Measurements from ENCODE around the gene RASSF7.

- no peak for TF ChIP-seq CTCF (IDR thresholded peaks at IDR 0.05)
- TF ChIP-seq EZH2 (IDR thresholded peaks at IDR 0.05; ENCODE audit: borderline replicate concordance, insufficient read depth, low read depth, low read length, poor library complexity, severe bottlenecking): no peak
Measured at GRCh38 chr11:532527-532985, 28.2 kb upstream of the RASSF7 start.

All from B cell (primary cell).